ENCODE results near the gene ARL4C. TPM values are rescaled to one million over a fixed set of nuclear protein-coding genes. Genes with fewer than 3 reads are reported as not detected.

The ARL4C gene
- polyA plus RNA-seq, 3 donors: 3.0 to 11.6 (median 5.2) TPM

DNA sequence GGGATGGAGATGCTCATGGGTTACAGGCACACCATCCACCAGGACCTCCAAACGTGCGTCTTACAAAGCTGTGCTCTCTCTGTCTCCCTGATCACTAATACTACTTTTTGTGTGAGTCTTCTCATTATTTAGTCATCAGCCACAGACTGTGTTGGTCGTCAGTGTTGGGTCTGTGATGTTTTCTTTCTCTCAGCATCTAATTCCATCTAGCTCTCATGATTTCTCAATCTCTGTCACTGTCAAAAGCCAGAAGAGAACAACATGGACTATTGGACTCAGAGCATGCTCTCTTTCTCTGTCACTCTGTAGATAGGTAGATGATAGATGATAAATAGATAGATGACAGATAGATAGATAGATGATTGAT lies 6.0 kb upstream of the ARL4C start:
- H3K27ac ChIP-seq (ENCODE audit: low read depth, low read length): no peak overlapping the region
- 62 to 75% (median 63%) methylated on average over 3 of the region's 3 CpGs for WGBS, 3 donors

DNA sequence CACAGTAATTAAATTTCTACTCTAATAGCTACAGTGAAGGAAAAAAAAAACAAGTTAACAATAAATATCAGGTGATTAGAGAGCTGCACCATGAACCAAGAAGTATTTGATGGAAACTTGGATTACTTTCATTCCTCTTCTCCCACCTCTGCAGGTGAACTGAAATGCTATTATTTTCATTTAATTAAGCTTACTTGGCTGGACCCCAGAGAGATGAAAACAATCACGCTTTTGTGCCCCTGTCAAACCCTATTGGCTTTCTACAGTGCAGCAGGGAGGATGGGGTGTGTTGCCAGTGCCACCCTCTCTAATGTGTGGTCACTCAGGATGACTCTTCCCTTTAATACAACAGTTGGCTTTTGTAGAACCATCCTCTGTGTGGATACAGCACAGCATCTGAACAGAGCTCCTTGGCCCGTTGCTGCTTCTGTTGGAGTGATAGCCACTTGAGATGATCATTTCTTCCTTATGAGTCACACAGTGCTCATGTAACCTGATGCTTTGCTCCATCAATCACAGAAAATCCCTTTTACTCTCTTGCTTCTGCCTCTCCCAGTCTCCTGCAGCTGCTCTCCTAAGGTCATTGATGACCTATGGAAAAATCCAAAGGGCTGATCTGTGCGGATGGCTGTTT lies 5.5 kb upstream of the ARL4C start:
- no peak overlapping the region for H3K27ac ChIP-seq (ENCODE audit: low read depth, low read length)
- WGBS, 3 donors: 47 to 63% (median 55%) methylated on average over 3 of the region's 3 CpGs

DNA sequence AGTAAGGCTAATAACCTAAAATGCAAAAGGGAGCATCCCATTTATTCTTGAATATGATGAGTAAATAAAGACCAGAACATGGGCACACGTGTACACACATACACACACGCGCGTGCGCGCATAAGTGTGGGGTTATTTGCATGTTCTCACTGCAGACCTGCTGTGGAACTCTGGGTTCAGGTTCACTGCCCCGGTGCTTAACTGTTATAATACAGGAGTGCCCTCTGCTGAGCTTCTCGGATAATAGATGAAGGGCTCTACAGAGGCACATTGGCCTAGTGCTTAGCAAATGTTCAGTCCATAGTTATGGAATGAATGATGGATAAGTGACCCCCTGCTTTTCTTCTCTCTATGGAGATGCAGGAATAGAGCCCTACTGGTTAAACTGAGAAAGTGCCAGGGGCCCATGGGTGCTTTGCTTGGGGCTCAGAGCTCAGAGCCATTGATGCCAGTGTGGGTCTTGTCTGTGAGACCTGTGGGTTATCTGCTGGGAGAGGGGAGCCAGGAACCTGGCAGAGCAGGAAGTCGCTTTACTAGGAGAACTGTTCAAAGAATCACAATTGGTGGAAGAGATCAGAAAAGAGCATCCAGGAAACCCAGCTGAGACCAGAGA lies 3.6 kb upstream of the ARL4C start:
- H3K27ac ChIP-seq (ENCODE audit: low read depth, low read length): no peak overlapping the region
- WGBS, 3 donors: 35 to 50% (median 40%) methylated on average over 9 of the region's 9 CpGs

DNA sequence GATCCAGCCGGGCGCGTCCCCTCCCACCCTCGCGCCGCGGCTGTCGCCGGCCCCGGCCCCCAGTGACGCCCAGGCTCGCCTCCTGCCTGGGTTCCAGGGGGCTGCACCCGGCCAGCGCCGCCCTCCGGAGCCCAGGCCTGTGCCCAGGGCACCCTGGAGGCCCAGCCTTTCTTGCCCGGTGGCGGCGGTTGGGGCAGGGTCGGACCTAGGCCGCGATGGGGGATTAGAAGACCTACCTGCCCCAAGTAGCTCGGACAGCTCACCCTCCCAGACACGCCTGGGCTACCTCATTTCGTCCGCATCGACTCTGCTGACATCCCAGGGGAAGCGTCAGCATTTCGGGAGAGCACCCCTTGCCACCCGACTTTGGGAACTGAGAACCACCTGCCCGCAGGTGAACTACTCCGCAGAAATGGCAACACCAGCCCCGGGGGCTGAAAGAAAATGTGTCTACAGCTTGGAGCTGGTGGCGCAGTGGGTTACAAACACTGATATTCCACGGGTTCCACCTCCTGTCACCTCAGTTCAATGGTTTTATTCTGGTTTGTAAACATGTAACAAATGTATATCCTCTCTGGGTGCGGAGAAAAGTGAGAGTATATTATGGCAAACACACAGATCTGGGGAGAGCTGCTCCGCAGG lies 834 bp upstream of the ARL4C start:
- H3K27ac ChIP-seq (ENCODE audit: low read depth, low read length): no peak overlapping the region
- 66 to 84% (median 83%) methylated on average over 21 to 37 of the region's 37 CpGs for WGBS, 3 donors

DNA sequence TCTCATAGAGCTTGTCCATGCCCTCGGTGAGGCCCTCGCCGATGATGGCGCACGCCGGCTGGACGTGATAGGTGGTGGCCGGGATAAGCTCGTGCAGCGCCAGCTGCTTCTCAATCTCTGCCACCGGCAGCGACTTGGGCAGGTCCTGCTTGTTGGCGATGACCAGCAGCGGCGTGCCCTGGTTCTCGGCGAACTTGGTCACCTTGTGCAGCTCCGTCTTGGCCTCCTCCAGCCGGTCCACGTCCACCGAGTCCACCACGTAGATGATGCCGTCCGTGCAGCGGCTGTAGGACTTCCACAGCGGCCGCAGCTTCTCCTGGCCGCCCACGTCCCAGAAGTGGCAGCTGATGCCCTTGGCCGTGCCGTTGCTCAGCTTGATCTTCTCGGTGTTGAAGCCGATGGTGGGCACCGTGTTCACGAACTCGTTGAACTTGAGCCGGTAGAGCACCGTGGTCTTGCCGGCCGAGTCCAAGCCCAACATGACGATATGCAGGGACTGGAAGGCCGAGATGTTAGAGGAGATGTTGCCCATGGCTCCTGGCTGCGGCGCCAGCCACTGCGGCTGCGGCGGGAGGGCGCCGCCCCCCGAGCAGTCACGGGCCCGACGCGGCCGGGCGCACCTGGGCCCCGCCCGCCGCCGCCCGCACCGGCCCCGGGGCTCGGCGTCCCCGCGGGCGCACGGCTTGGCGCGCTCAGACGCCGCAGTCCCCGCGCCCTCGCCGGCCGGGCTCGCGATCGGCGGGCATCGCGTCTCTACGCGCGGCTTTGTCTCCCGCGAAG lies 636 bp downstream of the ARL4C start:
- whole genome bisulfite sequencing, 3 donors: 1% methylated on average over 70 to 89 of the region's 89 CpGs
- H3K27ac ChIP-seq (ENCODE audit: low read depth, low read length): no peak overlapping the region

DNA sequence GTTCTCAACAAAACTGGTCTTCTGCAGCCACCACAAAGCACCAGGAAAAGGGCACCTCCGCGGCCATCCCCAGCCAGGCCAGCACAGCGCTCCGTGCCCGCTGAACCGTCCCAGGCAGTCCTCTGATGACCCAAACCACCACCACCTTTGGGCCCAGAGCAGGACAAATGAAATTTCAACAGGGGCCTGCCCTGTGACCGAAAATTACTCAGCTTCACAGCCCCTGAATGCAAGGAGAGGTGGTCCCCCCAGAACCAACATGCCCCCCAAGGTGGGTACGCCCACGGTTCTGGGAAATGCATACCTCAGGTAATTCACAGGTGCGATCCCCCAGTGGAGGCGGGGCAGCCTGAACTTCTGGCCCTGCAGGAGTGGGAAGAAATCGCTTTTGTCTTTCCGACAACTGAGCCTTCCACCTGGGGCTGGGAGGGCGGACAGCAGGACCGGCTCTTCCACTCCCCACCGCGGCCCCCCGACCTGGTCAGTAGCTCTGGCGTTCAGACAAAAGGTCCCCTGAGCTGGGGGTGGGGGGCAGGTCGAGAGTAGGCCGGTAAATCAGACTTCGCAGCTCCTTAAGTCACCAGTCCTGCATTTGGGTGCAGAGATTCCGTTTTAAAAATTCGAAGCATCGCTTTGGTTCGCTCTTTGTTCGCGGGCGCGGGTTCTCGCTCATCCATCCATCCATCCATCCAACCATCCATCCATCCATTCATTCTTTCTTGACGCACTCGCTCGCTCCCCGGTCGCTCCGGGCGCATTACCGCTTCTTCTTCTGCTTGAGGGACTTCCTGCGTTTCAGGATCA lies 1.4 kb downstream of the ARL4C start:
- WGBS, 3 donors: 10 to 12% (median 12%) methylated on average over 40 of the region's 40 CpGs
- H3K27ac ChIP-seq (ENCODE audit: low read depth, low read length): no peak overlapping the region

DNA sequence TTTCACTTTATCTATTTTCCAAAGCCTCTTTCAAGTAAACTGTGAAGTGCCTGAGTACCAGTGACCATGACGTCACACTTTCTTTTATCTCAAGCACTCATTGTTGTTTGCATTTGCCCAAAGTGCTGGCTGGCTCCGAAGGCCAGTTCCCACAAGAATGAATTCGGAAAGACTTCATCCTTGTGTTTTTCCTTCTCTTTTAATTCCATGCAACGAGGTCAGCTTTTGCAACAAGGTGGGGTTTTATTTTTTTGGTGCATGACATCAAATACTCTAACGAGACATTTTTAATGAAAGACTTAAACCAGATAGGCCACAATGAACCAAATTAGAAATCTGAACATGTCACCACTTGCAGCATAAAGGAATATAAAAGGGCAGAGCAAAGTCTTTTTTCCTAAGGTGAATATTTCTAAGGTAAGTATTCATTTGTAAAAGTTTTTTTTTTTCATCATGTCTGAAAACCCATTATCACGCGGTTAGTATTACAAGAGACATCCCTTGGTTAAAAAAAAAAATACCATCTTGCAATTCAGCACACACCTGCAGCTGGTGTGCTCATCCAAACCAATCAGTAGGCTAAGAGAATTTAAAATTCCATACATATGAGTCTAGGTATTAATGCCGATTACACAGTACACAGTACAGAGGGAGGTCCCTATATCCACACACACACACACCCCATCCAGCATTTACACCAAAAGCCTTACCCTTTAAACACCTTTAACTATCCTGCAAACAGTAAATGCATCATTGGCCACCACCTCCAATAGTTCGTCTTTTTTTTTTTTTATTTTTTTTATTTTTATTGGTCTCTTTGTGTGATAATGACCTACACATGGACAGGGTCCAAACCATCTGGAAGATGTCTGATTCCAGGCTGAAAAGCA lies 2.3 kb downstream of the ARL4C start:
- no peak overlapping the region for H3K27ac ChIP-seq (ENCODE audit: low read depth, low read length)
- 43 to 50% (median 45%) methylated on average over 9 of the region's 9 CpGs for WGBS, 3 donors

DNA sequence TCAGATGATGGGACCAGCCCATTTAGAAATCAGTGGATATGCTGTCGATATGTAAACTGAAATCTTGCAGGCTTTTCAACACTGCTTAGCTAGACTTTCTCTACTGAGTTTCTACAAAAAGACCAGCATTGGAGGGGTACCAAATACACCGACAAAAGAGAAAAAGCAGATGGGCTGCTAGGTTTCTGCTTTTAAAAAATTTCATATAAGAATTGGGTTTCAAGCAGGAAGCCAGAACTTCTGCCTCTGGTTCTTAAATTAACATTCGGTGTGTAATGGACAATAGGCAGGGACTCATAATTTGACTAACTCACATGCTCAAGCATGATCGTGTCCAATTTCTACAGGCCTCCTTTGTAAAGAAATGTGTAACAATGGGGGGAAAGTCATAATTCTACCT lies 3.1 kb downstream of the ARL4C start:
- 70 to 85% (median 71%) methylated on average over 4 of the region's 4 CpGs for WGBS, 3 donors
- no peak overlapping the region for H3K27ac ChIP-seq (ENCODE audit: low read depth, low read length)

DNA sequence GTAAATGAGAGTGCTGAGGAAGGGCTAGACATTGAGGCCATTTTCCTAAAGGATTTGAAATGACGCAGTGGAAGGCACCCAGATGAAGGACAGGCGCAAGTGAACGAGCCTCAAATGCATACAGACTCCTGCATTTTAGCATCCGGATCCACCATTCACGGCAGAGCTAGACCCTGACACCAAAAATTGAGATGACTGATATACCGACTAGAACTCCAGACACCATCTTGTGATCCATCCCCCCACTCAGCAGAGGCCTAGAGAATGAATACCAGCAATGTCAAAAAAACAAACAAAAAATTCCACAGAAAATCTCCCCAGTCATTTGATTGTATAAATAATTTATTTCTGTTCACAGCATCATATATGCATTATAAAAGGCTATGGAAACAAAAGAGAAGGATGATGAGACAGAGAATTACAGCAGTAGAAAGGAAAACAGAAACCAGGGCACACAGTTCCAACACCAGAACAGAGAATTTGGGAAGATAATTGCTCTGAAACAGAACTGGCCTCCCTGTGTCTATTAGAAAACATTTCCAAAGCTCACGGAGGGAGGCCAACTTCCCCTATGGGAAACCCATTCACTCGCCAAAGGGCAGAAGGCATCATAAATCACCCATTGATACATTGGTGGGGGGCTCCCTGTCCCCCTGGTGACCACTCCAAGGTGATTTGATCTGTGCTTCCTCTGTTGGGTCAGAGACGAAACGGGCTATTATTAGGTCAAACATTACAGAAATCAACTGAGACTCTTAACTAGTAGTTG lies 4.0 kb downstream of the ARL4C start:
- 78 to 84% (median 81%) methylated on average over 10 of the region's 10 CpGs for WGBS, 3 donors
- no peak overlapping the region for H3K27ac ChIP-seq (ENCODE audit: low read depth, low read length)

DNA sequence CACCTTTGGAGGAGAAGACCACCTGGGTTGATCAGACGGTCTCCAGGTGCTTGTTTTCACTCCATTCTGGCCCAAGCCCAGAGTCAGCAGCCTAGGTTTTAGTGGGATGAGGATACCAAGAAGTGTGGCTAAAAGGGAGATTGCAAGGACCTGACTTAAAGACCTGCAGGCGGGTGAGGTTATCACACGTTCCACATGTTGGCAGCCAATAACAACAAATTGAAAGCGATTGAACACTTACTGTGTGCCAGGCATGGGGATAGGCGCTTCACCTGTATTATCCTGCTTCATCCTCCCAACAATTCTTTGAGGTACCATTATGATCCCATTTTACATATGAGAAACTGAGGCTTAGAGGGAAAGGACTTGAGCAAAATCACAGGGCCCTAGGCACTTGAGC lies 5.0 kb downstream of the ARL4C start:
- no peak overlapping the region for H3K27ac ChIP-seq (ENCODE audit: low read depth, low read length)
- 92 to 93% (median 92%) methylated on average over 5 of the region's 5 CpGs for WGBS, 3 donors

DNA sequence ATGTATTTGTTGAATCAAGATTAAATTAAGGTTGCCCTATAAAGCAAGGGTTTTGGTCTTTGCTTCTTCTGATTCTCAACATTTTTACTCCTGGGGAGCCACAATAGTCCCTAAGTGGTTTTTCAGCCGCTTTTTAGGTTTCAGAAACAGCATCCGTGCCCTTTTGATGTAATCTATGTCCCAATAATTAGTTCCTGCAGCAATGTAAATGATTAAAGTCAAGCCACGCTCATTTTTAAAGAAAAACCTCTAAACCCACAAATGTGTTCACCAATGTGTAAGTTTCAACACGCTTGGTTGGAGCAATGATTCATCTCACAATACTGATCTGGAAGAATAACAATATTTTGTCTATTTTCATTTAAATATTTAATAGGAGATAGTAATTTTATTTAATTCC lies 5.6 kb downstream of the ARL4C start:
- no peak overlapping the region for H3K27ac ChIP-seq (ENCODE audit: low read depth, low read length)
- 58 to 90% (median 59%) methylated on average over 4 of the region's 4 CpGs for WGBS, 3 donors

DNA sequence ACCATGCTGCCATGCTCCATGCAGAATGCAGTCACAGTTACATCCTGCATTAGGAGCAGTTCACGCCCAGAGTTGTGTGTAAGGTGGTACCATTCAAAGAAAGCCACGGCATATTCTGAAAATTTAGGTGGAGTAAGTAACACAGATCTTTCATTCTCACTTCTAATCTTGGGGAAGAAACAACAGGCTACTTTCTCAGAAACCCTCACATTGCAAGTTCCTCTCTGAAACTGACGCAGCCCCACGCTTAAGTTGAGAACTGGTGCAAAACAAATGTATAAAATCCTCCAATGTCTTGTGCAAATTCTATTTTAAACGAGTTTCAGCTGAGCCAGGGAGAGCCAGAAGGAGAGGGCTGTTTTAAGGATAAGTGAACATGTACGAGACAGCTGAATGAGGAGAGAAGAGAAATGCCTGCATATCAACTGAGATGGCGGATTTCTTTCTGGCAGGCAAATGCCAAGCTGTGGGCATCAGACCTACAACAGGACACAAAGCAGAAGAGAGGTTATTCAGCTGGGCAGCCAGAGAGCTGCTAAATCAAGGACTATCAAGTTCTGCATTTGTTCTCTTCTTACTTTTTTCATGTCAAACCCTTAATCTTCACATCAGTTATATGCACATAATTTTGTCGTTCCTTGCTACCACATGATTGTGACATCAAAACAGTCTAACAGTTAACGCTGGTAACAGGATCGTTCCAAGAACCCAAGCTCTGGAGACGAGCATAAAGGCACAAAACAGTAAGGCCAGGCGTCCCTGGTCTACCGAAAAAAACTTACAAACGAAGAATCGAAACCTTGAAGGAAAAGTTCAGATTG lies 6.4 kb downstream of the ARL4C start:
- WGBS, 3 donors: 72 to 81% (median 77%) methylated on average over 15 of the region's 15 CpGs
- H3K27ac ChIP-seq (ENCODE audit: low read depth, low read length): no peak overlapping the region

DNA sequence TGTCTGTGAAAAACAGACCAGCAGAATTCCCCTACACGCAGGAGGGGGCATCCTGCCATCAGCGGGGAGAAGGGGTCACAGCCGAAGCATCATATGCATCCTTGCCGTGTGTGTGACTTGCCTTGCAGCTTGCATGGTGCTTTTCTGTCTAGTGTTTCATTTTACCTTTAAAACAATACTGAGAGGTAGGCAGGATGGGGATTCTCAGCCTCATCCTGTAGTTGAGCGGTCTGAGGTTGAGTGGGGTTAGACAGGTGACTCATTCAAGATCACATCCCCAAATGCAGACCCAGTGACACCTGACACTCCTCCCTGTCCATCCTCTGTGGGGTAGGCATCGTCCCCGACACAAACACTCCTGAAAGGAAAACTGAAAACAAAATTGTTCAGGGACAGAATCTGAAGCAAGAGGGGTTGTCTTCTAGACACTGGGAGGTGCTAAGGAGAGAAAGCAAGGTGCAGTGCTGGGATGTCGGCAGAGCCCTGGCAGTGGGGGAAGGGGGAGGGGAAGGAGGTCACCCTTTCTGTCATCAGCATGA lies 7.9 kb downstream of the ARL4C start:
- WGBS, 3 donors: 59 to 69% (median 67%) methylated on average over 8 of the region's 8 CpGs
- H3K27ac ChIP-seq (ENCODE audit: low read depth, low read length): no peak overlapping the region

DNA sequence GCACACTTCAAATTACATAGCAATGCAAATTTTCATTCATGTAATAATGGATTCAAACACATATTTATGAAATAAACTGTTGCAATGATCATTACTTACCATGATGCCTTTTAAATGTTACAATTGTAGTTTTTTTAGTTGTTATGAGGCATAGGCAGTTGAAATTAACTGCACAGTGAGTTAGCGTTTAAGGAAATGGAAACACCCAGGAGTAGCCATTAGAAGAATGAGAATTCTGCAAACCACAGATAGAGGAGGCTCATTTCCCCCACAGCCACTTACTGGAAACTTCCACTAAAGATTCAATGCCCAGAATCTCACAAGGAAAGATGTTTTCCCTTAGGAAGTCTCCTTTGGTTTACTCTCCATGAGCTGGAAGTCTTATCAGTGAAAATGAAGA lies 8.4 kb downstream of the ARL4C start:
- WGBS, 3 donors: 45 to 71% (median 69%) methylated on average over 1 of the region's 1 CpG
- H3K27ac ChIP-seq (ENCODE audit: low read depth, low read length): no peak overlapping the region

DNA sequence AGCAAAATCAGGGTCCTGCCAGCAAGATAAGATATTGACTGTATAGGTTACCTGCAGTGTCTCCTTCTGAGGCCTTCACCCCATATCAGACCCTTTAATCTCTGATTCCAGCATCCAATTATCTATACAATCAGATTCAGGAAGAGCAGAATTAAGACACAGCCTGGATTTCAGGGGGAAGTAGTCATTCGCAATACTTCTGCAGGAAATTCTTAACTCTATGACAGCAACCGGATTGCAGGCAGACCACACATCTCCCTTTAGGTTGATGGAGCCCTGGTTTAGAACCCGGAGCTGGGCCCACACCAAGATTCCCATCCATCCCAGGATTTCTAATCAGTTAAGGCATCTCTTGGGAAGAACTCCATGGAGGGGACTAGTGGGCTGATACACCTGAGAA lies 9.5 kb downstream of the ARL4C start:
- no peak overlapping the region for H3K27ac ChIP-seq (ENCODE audit: low read depth, low read length)
- 53 to 86% (median 55%) methylated on average over 3 of the region's 3 CpGs for WGBS, 3 donors

All from adipose tissue (tissue), 3 donors.